GM18508 (cell line): ENCODE measurements around the gene RRP1.

Source experiments
- ATAC-seq: cut with Tn5 transposase; IDR thresholded peaks from one replicate; pipeline ENCODE4 v1.9.1; 2021; ENCODE audit warnings: moderate number of reproducible peaks; ENCODE audit not compliant: insufficient read depth, unreplicated experiment

RRP1 gene

GRCh38 chr21:43789276-43790009 lies at the start of gene RRP1:
Gene RRP1 (plus strand): TSS chr21:43789577. CDS start chr21:43789630, 53 bp downstream.
- ATAC-seq, result no peak

- ATAC-seq, result no peak
These were observed 49.5 kb upstream of the RRP1 start for GRCh38 chr21:43739621-43740435.

GRCh38 chr21:43740497-43741156 lies 48.8 kb upstream of the RRP1 start:
- no peak for ATAC-seq

GRCh38 chr21:43741423-43742096 lies 47.8 kb upstream of the RRP1 start:
- no peak for ATAC-seq

DNA sequence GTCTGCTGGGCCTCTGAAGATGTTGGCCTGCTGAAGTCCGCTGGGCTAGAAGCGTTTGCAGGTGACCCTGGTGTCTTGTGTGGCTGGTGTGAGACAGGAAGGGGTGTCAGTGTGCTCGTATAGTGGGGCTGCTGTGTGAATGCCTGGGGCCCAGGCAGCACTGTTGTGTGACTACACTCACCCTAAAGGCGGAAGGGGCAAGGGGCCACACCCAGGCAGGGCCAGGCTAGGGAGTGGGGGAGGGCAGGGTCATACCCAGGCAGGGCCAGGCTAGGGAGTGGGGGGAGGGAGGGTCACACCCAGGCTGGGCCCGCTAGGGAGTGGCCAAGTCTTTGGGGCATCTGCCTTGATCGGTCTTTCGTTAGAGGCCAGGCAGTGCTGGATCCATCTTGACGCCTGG lies 45.4 kb upstream of the RRP1 start:
- no peak for ATAC-seq

DNA sequence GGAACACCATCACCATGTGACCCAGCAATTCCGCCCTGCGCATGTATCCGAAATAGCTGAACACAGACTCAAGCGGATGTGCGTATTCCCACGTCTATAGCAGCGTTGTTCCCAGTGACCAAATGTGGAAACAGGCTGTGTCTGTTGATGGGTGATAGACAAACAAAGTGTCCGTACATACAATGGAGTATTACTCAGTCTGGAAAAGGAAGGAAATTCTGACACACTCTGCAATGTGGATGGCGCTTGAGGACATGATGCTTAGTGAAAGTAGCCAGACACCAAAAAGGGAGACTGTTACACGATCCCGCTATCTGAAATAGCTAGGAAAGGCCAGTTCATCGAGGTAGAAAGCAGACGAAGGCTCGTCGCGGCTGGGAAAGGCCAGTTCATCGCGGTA lies 44.7 kb upstream of the RRP1 start:
- no peak for ATAC-seq

- ATAC-seq, result no peak
These were observed 43.4 kb upstream of the RRP1 start for GRCh38 chr21:43745772-43746517.

DNA sequence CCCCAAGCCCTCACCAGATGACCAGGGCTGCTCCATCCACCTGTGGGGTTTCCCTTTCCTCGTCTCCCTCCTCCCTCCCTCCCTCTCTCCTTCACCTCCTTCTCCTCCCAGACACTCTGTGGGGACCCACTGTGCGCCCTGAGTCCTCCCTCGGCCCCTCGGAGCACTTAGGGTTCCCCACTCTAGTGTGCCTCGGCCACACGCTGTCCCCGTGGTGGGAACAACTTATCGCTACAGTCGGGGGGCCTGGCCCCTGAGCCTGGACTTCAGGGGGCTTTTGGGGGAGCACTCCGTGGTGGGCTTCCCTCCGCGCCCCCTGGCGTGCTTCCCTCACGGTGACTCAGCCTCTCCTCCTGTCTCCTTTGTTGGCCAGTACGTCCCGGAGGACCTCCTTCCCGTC lies 40.8 kb upstream of the RRP1 start:
- ATAC-seq, result no peak

- ATAC-seq, result no peak
These were observed 39.6 kb upstream of the RRP1 start for GRCh38 chr21:43749651-43750262.

GRCh38 chr21:43750339-43751033 lies 38.9 kb upstream of the RRP1 start:
- ATAC-seq, result no peak

GRCh38 chr21:43751955-43752591 lies 37.3 kb upstream of the RRP1 start:
- no peak for ATAC-seq

DNA sequence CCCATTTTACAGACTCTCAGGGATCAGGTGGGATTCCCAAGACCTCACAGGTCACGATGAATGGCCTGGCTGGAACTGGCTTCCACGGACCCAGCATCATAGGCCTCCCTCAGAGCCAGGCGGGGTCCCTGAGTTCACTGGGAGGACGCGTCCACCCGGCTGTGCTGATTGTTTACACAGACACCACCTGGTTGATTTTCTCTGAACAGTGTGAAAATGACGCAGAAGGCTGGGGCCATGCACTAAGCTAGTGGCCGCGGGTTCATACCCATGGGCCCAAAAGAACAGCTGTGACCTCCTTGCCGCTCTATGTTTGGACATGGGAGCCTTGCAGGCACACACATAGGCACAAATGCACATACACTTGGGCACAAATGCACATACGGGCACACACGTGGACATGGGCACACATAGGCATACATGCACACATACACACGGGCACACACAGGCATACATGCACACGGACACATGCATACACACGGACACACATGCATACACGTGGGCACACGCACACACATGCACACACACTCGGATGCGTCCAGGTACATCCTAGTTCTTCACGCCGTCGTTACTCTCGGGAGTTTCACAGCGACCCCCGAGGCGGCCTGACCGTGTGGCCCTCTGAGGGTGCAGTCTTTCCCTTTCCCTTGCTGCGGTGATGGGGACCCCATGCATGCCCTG lies 36.5 kb upstream of the RRP1 start:
- ATAC-seq, result no peak

GRCh38 chr21:43753439-43753799 lies 36.0 kb upstream of the RRP1 start:
- no peak for ATAC-seq

DNA sequence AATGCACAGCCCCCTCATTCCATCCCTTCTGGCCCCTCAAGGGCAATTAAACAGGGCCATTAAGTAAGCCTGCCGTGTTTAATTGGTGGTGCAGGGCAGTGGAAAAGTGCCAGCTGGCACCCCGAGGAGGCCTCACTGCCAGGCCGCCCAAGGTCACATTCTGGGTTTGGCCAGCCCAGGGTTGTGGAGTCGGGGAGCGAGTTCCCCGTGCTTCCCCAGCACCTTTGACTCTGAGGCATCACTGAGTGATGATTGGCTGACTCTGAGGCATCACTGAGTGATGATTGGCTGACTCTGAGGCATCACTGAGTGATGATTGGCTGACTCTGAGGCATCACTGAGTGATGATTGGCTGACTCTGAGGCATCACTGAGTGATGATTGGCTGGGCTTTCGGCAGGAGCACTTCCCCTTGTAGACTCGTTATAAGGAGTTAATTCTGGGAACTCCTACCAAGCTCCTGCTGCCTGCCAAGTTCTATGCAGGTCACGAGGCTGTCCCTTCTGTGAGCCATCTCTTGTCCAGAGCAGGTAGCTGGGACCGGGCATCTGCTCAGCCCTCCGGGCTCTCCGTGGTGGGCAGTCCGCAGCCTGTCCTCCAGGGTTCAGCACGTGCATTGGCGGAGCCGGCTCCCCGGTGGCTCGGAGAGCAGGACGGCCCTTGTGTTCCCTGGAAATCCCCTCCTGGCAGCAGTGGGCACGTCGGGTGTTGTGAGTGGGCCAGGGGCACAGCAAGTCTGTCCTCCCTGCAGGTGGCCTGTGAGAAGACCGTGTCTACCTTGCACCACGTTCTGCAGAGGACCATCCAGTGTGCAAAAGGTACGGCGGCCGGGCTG lies 34.2 kb upstream of the RRP1 start:
- ATAC-seq, result no peak

DNA sequence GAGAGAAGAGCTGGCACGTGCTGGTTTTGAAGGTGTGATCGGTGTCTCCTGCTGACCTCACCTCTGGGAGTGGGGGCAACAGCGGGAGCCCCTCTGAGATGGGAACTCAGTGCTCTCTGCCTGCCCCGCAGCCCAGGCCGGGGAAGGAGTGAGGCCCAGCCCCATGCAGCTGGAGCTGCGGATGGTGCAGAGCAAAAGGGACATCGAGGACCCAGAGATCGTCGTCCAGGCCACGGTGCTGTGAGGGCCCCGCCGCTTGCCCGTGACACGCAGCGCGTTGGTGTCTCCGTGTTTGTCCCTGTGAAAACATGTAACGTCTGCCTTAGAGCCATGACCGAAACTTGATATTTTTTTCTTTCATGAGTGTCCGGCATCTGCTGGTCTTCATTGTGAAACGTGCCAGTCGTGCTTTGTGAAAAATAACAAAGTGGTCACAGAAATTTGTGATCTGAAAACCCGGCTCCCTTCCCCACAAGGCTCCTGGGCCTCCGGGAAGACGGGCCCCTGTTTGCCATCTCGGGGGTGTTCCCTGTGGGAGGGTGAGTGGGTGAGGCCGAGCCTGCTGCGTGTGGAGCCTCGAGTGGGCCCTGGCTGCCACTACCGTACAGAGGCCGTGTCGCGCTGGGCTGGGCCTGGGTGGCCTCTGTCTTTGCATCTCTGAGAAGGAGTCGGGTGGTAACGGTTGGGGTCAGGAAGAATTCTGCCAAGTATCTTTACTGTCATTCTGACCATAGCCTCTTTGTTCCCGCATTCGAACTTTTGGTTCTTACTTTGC lies 33.4 kb upstream of the RRP1 start:
- no peak for ATAC-seq

DNA sequence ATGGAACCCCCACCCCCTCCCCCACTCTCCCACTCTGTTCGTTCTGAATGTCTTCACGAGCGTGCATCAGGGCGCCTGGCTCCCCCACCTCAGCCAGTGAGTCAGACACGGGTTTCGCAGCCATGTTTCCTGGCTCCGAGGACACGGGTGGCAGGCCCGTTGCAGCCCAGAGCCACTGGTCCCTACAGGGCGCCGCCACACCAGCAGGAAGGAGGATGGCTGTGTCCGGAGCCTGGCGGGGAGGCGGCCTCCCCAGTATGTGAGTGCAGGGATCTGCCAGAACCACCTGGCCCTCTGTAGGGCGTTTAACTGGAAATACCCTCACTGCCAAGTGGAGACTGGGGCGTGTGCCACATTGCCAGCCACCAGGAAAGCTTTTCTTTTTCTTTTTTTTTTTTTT lies 31.8 kb upstream of the RRP1 start:
- no peak for ATAC-seq
